ENCODE measurements around the gene TTC19.

TTC19 gene

GRCh38 chr17:16074423-16074822, 74.8 kb downstream of the TTC19 start:
- TF ChIP-seq CTCF (IDR thresholded peaks at IDR 0.05; ENCODE audit: low read depth, low read length, missing control alignments), result no peak
- in situ Hi-C loops (cut with HindIII; ENCODE audit: low sequenced_read_pairs), result no loop called here
- H3K4me3 ChIP-seq (ENCODE audit: low read depth, low read length), result no peak overlapping the region
- no peak for DNase-seq (ENCODE audit: low read depth)

- TF ChIP-seq CTCF (IDR thresholded peaks at IDR 0.05; ENCODE audit: low read depth, low read length, missing control alignments), result no peak
- DNase-seq (ENCODE audit: low read depth), result no peak
- H3K4me3 ChIP-seq (ENCODE audit: low read depth, low read length), result no peak overlapping the region
- in situ Hi-C loops (cut with HindIII; ENCODE audit: low sequenced_read_pairs), result no loop called here
These were observed 76.3 kb downstream of the TTC19 start for GRCh38 chr17:16075949-16076348.
